ENCODE measurements around the gene CDR2L.

DNA sequence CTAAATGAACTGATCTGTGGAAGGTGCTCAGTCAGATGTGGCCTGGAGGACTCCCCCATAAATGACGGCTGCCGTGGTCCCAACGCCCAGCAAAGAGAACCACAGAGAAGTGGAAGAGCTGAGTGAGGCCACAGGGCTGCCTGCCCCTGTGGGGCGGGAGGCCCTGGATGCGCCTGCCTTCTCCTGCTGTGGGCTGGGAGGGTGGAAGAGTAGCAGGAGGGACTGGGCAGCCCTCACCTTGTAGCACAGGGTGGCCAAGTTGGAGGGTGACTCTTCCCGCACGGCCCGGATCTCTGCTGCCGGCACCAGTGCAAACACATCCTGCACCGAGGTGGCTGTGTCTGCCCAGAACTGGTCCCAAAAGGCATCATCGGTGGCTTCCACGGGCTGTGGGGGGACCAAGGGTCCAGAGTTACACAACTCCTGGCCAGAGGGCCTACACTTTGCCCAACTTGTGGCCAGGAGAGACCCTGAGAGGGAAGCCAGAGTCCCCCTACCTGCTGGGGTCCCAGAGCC lies 23.1 kb upstream of the CDR2L start:
- TF ChIP-seq, protein P1, sequence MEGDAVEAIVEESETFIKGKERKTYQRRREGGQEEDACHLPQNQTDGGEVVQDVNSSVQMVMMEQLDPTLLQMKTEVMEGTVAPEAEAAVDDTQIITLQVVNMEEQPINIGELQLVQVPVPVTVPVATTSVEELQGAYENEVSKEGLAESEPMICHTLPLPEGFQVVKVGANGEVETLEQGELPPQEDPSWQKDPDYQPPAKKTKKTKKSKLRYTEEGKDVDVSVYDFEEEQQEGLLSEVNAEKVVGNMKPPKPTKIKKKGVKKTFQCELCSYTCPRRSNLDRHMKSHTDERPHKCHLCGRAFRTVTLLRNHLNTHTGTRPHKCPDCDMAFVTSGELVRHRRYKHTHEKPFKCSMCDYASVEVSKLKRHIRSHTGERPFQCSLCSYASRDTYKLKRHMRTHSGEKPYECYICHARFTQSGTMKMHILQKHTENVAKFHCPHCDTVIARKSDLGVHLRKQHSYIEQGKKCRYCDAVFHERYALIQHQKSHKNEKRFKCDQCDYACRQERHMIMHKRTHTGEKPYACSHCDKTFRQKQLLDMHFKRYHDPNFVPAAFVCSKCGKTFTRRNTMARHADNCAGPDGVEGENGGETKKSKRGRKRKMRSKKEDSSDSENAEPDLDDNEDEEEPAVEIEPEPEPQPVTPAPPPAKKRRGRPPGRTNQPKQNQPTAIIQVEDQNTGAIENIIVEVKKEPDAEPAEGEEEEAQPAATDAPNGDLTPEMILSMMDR (IDR thresholded peaks at IDR 0.05; ENCODE audit: low read depth, low read length, missing input control), result no peak
- TF ChIP-seq FOXA2 (IDR thresholded peaks at IDR 0.05) (no peak), SP1 (IDR thresholded peaks at IDR 0.05) (no peak), RAD21 (IDR thresholded peaks at IDR 0.05) (no peak), GABPA (IDR thresholded peaks at IDR 0.05 in 1 of 2, conservative IDR thresholded peaks at IDR 0.05 in 1 of 2) (no peak), TAF1 (conservative IDR thresholded peaks at IDR 0.05) (no peak), FOXA1 (IDR thresholded peaks at IDR 0.05) (no peak), EGR1 (IDR thresholded peaks at IDR 0.05; ENCODE audit: low read depth in 2 of 2) (no peak), YY1 (IDR thresholded peaks at IDR 0.05) (no peak), JUND (IDR thresholded peaks at IDR 0.05) (no peak)
- TF ChIP-seq, protein P2, sequence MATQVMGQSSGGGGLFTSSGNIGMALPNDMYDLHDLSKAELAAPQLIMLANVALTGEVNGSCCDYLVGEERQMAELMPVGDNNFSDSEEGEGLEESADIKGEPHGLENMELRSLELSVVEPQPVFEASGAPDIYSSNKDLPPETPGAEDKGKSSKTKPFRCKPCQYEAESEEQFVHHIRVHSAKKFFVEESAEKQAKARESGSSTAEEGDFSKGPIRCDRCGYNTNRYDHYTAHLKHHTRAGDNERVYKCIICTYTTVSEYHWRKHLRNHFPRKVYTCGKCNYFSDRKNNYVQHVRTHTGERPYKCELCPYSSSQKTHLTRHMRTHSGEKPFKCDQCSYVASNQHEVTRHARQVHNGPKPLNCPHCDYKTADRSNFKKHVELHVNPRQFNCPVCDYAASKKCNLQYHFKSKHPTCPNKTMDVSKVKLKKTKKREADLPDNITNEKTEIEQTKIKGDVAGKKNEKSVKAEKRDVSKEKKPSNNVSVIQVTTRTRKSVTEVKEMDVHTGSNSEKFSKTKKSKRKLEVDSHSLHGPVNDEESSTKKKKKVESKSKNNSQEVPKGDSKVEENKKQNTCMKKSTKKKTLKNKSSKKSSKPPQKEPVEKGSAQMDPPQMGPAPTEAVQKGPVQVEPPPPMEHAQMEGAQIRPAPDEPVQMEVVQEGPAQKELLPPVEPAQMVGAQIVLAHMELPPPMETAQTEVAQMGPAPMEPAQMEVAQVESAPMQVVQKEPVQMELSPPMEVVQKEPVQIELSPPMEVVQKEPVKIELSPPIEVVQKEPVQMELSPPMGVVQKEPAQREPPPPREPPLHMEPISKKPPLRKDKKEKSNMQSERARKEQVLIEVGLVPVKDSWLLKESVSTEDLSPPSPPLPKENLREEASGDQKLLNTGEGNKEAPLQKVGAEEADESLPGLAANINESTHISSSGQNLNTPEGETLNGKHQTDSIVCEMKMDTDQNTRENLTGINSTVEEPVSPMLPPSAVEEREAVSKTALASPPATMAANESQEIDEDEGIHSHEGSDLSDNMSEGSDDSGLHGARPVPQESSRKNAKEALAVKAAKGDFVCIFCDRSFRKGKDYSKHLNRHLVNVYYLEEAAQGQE (IDR thresholded peaks at IDR 0.05), result no peak
- TF ChIP-seq, protein P3, sequence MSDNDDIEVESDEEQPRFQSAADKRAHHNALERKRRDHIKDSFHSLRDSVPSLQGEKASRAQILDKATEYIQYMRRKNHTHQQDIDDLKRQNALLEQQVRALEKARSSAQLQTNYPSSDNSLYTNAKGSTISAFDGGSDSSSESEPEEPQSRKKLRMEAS (IDR thresholded peaks at IDR 0.05), result no peak
